Central memory CD8-positive, alpha-beta T cell (primary cell): Measurements from ENCODE around the gene NCAPD3.
A peak's percentile ranks its signal among the peaks of the same experiment; 100 is the strongest.
"Not testable (repeated sequence)": the region's sequence is repeated elsewhere in the genome, so short reads cannot be mapped to it uniquely, and the experiment has no call there.

Experiments used
- ATAC-seq: fragments of 150-1000 bp; cut with Tn5 transposase; replicated peaks from 2 replicates; pipeline ENCODE4 v1.10.0; 2022; ENCODE audit warnings: mild to moderate bottlenecking, moderate FRiP score, moderate number of reproducible peaks; ENCODE audit not compliant: poor library complexity, severe bottlenecking; ENCODE audit errors: extremely low read depth
- DNase-seq, 2 donors: peaks; one replicate each; pipeline ENCODE4 v3.0.0; 2021; ENCODE audit warnings: low spot score in 2 of 2
- H3K27ac Mint-ChIP-seq: one replicate; pipeline ENCODE4 v1.8.0; 2022; ENCODE audit warnings: low read depth, mild to moderate bottlenecking, moderate library complexity, mixed read lengths
- H3K27me3 Mint-ChIP-seq: one replicate; pipeline ENCODE4 v1.8.0; 2022; ENCODE audit warnings: mixed read lengths
- H3K36me3 Mint-ChIP-seq: one replicate; pipeline ENCODE4 v1.8.0; 2022; ENCODE audit warnings: mild to moderate bottlenecking, moderate library complexity, mixed read lengths; ENCODE audit not compliant: insufficient read depth
- H3K4me1 Mint-ChIP-seq: one replicate; pipeline ENCODE4 v1.8.0; 2022; ENCODE audit warnings: mixed read lengths
- H3K4me3 Mint-ChIP-seq: one replicate; pipeline ENCODE4 v1.8.0; 2022; ENCODE audit warnings: mild to moderate bottlenecking, moderate library complexity, mixed read lengths
- H3K9me3 Mint-ChIP-seq: one replicate; pipeline ENCODE4 v1.8.0; 2022; ENCODE audit warnings: mixed read lengths

NCAPD3 gene

DNA sequence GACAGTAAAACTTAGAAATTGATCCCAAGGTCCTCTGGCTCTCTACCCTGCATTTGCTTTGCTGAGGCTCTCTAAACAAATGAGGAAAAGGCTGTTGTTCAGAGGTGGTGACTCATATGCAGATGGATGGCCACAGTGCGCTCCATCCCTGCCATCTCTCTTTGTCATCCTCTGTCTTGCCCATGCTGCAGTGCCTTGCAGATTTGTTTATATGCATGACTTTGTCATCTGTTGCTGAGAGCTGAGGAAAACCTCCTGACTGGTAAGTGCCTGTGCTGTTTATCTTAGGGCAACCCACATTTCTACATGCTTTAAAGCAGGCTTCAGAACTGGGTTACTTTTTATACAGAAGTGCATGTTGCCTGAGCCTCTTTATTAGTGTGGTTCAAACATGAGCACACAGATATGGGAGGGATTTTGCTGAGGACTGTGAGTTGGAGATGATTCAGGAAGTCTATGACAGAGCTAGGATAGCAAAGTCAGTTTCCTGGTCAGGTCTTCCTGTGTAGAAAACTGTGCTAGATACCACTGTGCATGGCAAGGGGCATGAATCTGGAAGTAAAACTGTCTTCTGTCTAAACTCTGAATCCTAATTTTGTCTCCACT is 97.4 kb downstream of the NCAPD3 start:
- Mint-ChIP-seq H3K9me3 (peaks cover 3% of the 10 kb centered on the region), H3K27ac (no peak overlapping the region), H3K27me3 (peaks cover 70% of the 10 kb centered on the region), H3K4me1 (peaks cover 9% of the 10 kb centered on the region), H3K4me3 (no peak overlapping the region), H3K36me3 (no peaks in the 10 kb centered on the region)
- ATAC-seq (no peak), DNase-seq (no peak)

DNA sequence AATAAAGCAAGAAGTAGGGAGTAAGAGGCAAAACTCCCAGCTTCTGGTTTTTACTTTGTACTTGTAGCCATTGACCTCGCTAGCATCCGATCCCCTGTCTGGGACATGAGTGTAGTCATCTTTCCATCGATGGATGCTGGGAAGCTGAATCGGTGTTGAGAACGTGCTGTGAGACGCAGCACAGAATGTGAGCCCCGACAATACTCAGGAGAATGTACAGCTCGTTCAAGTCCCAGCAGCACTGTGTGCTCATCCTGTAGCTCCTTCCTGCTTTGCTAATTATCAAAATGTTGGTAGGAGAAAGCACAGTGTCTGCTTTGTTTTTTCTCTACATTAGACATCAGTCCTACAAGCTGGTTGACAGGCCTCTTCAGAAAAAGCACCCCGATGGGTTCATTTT is 98.3 kb downstream of the NCAPD3 start:
- H3K4me3 Mint-ChIP-seq, result peak overlapping the region; percentile 38
- H3K27me3 Mint-ChIP-seq, result peaks cover 77% of the 10 kb centered on the region
- no peaks in the 10 kb centered on the region for H3K36me3 Mint-ChIP-seq

DNA sequence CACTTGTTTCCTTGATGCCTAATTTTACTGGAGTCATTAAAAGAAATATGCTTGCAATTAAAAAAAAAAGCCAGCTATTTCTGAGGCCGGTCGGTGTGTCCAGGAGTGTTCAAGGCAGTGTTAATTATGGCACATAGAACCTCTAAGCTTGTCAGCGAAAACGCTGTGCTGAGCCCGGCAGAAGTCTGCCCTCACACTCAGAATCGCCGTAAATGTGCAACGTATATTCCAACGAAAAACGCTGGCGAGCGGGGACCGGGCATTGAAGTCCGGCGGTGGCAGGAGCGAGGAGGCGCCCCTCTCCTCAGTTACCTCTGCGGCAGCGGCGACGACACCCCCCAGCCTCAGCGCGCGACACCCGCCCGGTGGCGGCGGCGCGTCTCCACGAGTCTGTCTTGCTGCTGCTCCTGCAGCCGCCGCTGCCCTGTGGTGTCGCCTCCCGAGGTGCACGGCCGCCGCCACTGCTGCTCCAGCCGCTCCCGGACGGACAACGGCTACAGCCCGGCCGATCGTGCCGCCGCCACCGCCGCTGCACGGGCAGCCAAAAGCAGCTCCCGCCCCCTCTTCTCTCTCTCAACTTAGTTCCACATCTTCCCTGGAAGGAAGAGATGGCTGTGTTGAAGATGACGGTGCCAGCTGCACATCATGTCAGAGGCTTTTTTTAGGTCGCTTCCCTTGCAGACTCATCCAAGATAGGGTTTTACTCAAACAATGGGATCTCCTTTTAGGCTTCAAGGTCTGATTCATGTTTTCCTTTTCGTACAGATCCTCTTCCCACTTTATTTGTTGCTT is 98.9 kb downstream of the NCAPD3 start:
- Mint-ChIP-seq H3K27ac (no peak overlapping the region), H3K4me3 (peak overlapping the region; percentile 38), H3K4me1 (peaks cover 9% of the 10 kb centered on the region), H3K27me3 (peaks cover 77% of the 10 kb centered on the region), H3K36me3 (no peaks in the 10 kb centered on the region), H3K9me3 (no peaks in the 10 kb centered on the region)
- ATAC-seq, result no peak
- no peak for DNase-seq

More for the DNA sequence above, 98.3 kb downstream of the NCAPD3 start:
- no peak for DNase-seq
- Mint-ChIP-seq H3K9me3 (no peaks in the 10 kb centered on the region), H3K4me1 (peaks cover 9% of the 10 kb centered on the region), H3K27ac (no peak overlapping the region)
- ATAC-seq, result no peak

DNA sequence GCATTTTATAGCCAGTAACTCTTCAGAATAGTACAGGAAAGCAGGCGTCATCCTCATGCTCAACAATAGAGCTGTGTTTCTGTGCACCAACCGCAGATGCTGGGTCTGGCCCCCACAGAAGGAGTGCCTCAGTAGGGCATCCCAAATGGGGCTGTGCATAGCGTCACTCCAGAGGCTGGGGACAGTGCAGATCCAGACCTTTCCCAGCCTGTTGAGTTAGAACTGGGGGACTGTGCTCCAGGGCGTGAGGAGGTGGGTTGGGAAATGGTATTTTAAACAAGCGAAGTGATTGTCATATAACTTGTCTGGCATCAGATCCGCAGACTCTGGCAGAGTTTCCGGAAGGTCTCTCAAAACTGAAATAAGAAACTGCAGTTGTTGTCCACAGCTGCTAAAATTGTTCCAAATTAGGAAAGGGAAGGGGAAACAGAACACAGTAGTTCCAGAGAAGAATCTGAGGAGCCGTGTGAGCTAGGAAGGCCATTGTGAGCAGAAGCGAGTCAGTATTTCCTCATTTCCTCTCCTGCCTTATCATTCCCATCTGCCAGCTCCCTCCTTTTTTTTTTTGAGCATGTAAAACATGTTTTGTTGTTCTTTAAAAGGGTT is 102.7 kb downstream of the NCAPD3 start:
- DNase-seq, result no peak
- H3K9me3 Mint-ChIP-seq, result no peaks in the 10 kb centered on the region
- peaks cover 9% of the 10 kb centered on the region for H3K4me1 Mint-ChIP-seq
- H3K4me3 Mint-ChIP-seq, result no peak overlapping the region
- H3K27me3 Mint-ChIP-seq, result peaks cover 53% of the 10 kb centered on the region
- H3K36me3 Mint-ChIP-seq, result no peaks in the 10 kb centered on the region
- ATAC-seq, result no peak
- no peak overlapping the region for H3K27ac Mint-ChIP-seq

DNA sequence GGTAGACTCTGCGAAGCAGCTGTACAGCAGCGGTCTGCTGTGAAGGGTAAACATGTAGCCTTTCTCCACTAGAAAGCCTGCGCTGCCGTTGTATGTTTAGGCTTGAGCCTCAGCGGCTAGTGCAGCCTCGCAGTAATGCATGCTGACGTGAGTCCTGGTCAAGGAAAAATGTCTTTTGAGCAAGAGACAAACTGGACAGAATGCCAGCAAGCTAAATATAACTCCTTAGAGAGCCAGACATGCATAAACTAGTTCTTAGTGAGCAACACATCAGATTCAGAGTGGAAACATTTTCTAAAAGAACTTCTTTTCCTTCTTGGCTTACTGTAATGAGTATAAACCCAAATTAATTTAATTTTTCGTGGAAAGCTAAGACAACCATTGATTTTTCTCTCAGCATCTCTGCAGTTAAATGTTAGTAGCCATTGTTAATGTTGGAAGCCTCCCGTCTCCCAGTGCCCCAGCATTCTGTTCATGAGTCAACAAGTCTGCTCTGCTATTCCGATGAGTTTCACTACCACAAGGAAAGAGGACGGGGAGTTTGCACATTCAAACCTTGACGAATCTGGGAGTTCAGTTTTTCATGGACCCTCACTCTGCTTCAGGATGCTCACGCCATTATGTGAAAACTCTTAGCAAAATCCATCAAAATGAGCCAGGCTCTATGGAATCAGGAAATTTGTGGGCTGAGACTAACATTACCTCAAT is 103.5 kb downstream of the NCAPD3 start:
- peaks cover 45% of the 10 kb centered on the region for H3K27me3 Mint-ChIP-seq
- ATAC-seq (no peak), DNase-seq (no peak)
- H3K27ac Mint-ChIP-seq, result no peak overlapping the region
- no peaks in the 10 kb centered on the region for H3K9me3 Mint-ChIP-seq
- no peak overlapping the region for H3K4me3 Mint-ChIP-seq
- peaks cover 5% of the 10 kb centered on the region for H3K4me1 Mint-ChIP-seq
- no peaks in the 10 kb centered on the region for H3K36me3 Mint-ChIP-seq

DNA sequence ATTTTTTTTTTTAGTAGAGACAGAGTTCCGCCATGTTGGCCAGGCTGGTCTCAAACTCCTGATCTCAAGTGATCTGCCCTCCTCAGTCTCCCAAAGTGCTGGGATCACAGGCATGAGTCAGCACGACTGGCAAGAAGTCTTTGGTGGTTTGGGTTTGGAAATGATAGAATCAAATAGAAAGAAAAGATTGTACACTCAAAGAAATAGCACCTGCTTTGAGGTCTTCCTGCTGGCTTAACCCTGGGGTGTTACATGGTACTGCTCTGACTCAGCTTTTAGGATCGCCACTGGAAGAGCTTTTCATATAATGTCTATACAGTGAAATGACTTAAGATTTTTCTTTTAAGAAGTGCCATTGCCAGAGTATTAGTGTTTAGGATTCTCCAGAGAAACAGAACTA is 104.7 kb downstream of the NCAPD3 start:
- no peak for ATAC-seq
- no peak for DNase-seq
- H3K4me3 Mint-ChIP-seq, result no peak overlapping the region

DNA sequence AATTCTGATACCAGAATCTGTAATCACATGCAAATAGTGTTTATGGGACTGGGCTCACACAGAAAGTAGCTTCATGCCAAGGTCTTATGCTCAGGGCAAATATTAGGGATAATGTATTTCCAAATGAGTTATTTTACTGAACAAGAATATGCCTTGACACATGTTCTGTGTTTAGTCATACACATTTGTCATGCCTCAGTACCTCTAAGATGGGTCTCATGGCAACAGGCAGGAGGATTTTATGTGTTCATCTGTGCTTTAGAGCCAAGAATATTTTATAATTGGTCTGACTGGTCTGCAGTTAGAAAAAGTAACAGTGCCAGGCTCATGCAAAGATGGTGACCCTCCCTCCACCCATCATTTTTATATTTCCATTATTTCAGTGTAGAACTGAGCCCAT is 105.8 kb downstream of the NCAPD3 start:
- Mint-ChIP-seq H3K27me3 (peaks cover 23% of the 10 kb centered on the region), H3K9me3 (no peaks in the 10 kb centered on the region), H3K27ac (no peak overlapping the region), H3K4me3 (no peak overlapping the region), H3K4me1 (no peaks in the 10 kb centered on the region), H3K36me3 (no peaks in the 10 kb centered on the region)
- ATAC-seq, result no peak
- DNase-seq, result no peak

More for the DNA sequence above, 104.7 kb downstream of the NCAPD3 start:
- no peaks in the 10 kb centered on the region for H3K4me1 Mint-ChIP-seq
- H3K36me3 Mint-ChIP-seq, result no peaks in the 10 kb centered on the region
- peaks cover 34% of the 10 kb centered on the region for H3K27me3 Mint-ChIP-seq
- no peak overlapping the region for H3K27ac Mint-ChIP-seq
- no peaks in the 10 kb centered on the region for H3K9me3 Mint-ChIP-seq

DNA sequence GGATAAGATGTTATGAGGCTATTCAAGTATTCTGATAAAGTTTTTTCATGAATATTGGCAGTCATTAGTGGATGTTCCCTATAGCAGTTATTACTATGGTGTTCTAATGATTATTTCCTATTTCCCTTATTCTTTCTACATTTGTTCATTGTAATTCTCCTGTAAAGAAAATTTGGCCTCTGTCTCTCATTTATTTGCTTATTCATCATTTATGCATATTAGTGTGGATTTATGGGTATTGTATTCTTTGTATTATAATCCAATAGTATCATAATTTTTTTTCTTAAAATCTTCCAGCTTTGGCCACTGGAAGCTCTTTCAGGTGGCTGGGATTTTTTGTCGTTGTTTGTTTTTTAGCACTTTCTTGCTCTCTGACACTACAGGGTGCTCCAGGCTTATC is 107.6 kb downstream of the NCAPD3 start:
- Mint-ChIP-seq H3K36me3 (no peaks in the 10 kb centered on the region), H3K9me3 (no peaks in the 10 kb centered on the region), H3K4me1 (no peaks in the 10 kb centered on the region), H3K27me3 (peaks cover 5% of the 10 kb centered on the region), H3K4me3 (no peak overlapping the region), H3K27ac (no peak overlapping the region)
- DNase-seq (no peak), ATAC-seq (no peak)

DNA sequence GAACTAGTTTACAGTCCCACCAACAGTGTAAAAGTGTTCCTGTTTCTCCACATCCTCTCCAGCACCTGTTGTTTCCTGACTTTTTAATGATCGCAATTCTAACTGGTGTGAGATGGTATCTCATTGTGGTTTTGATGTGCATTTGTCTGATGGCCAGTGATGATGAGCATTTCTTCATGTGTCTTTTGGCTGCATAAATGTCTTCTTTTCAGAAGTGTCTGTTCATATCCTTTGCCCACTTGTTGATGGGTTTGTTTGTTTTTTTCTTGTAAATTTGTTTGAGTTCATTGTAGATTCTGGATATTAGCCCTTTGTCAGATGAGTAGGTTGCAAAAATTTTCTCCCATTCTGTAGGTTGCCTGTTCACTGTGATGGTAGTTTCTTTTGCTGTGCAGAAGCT is 110.0 kb downstream of the NCAPD3 start:
- H3K4me1 Mint-ChIP-seq, H3K27me3 Mint-ChIP-seq, ATAC-seq, DNase-seq, H3K27ac Mint-ChIP-seq, H3K4me3 Mint-ChIP-seq, H3K9me3 Mint-ChIP-seq, H3K36me3 Mint-ChIP-seq: not testable (repeated sequence)

DNA sequence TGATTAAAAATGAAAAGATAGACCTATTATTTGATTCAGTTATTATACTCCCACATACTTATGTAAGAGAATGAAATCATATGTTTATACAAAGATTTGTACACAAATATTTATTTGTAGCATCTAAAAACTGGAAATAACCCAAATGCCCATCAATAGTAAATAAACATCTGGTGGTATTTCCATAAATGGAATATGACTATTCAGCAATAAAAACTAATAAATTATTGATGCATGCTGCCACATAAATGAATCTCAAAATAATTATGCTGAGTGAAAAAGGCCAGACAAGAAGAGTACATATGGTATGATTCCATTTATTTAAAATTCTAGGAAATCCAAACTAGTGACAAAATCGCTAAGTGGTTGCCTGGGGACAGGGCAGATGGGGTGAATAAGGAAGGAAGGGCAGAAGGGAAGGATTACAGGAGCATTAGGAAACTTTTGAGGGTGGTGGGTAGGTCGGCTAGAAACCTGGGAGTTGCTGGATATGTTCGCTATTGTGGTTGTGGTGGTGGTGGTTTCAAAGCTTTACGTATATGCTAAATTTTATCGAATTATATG is 113.4 kb downstream of the NCAPD3 start:
- no peaks in the 10 kb centered on the region for H3K27me3 Mint-ChIP-seq
- DNase-seq, result no peak
- no peaks in the 10 kb centered on the region for H3K4me1 Mint-ChIP-seq
- no peaks in the 10 kb centered on the region for H3K9me3 Mint-ChIP-seq
- no peak overlapping the region for H3K27ac Mint-ChIP-seq
- peaks cover 4% of the 10 kb centered on the region for H3K36me3 Mint-ChIP-seq
- ATAC-seq, result no peak
- H3K4me3 Mint-ChIP-seq, result no peak overlapping the region
